Mesothelial cell of epicardium (in vitro differentiated cells): ENCODE data around the gene RDX. TPM values are rescaled to one million over a fixed set of nuclear protein-coding genes. Genes with fewer than 3 reads are reported as not detected.

Experiments used
- DNase-seq, 2 experiments: peaks; one replicate each; pipeline ENCODE4 v3.0.0; 2021; ENCODE audit warnings: low spot score in 2 of 2; ENCODE audit not compliant: unreplicated experiment in 2 of 2
- H3K27ac Mint-ChIP-seq: 2 replicates; pipeline ENCODE4 v1.8.0; 2021; ENCODE audit warnings: mixed read lengths
- H3K27me3 Mint-ChIP-seq: 2 replicates; pipeline ENCODE4 v1.8.0; 2021; ENCODE audit warnings: low read depth, mixed read lengths
- H3K36me3 Mint-ChIP-seq: 2 replicates; pipeline ENCODE4 v1.8.0; 2021; ENCODE audit warnings: mixed read lengths
- H3K4me1 Mint-ChIP-seq: 2 replicates; pipeline ENCODE4 v1.8.0; 2021; ENCODE audit warnings: mixed read lengths
- H3K4me3 Mint-ChIP-seq: 2 replicates; pipeline ENCODE4 v1.8.0; 2021; ENCODE audit warnings: mild to moderate bottlenecking, moderate library complexity, mixed read lengths
- H3K9me3 Mint-ChIP-seq: 2 replicates; pipeline ENCODE4 v1.8.0; 2021; ENCODE audit warnings: mixed read lengths
- total RNA-seq: library from RNA; stranded (reverse); gene quantifications from 3 replicates; pipeline ENCODE4 v1.2.1, GENCODE V29; 2021
- TF ChIP-seq, protein P1 (sequence below): fragments of 200-600 bp; sonication (generic); IDR thresholded peaks from one replicate; pipeline ENCODE4 v1.5.0; 2021; ENCODE audit warnings: antibody characterized with exemption; ENCODE audit not compliant: unreplicated experiment

RDX gene
- total RNA-seq, 1 donor from 2014 or later, result 117 TPM

- H3K9me3 Mint-ChIP-seq, result peaks cover 3% of the 10 kb centered on the region
- TF ChIP-seq, protein P1, sequence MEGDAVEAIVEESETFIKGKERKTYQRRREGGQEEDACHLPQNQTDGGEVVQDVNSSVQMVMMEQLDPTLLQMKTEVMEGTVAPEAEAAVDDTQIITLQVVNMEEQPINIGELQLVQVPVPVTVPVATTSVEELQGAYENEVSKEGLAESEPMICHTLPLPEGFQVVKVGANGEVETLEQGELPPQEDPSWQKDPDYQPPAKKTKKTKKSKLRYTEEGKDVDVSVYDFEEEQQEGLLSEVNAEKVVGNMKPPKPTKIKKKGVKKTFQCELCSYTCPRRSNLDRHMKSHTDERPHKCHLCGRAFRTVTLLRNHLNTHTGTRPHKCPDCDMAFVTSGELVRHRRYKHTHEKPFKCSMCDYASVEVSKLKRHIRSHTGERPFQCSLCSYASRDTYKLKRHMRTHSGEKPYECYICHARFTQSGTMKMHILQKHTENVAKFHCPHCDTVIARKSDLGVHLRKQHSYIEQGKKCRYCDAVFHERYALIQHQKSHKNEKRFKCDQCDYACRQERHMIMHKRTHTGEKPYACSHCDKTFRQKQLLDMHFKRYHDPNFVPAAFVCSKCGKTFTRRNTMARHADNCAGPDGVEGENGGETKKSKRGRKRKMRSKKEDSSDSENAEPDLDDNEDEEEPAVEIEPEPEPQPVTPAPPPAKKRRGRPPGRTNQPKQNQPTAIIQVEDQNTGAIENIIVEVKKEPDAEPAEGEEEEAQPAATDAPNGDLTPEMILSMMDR, result no peak
- no peak overlapping the region for H3K27ac Mint-ChIP-seq
These were observed 95.6 kb downstream of the RDX start for GRCh38 chr11:110200836-110201235.

GRCh38 chr11:110200241-110200640 is 96.2 kb downstream of the RDX start:
- peaks cover 3% of the 10 kb centered on the region for H3K9me3 Mint-ChIP-seq
- H3K4me3 Mint-ChIP-seq, result no peak overlapping the region
- TF ChIP-seq, protein P1, result no peak
- H3K36me3 Mint-ChIP-seq, result no peaks in the 10 kb centered on the region
- H3K27me3 Mint-ChIP-seq, result no peaks in the 10 kb centered on the region
- no peak for DNase-seq
- H3K27ac Mint-ChIP-seq, result no peak overlapping the region
- H3K4me1 Mint-ChIP-seq, result peaks cover 26% of the 10 kb centered on the region

More at GRCh38 chr11:110200836-110201235, 95.6 kb downstream of the RDX start:
- DNase-seq, result no peak
- Mint-ChIP-seq H3K27me3 (no peaks in the 10 kb centered on the region), H3K4me1 (peaks cover 20% of the 10 kb centered on the region), H3K4me3 (no peak overlapping the region), H3K36me3 (no peaks in the 10 kb centered on the region)

- peaks cover 3% of the 10 kb centered on the region for H3K9me3 Mint-ChIP-seq
- no peaks in the 10 kb centered on the region for H3K36me3 Mint-ChIP-seq
- H3K4me1 Mint-ChIP-seq, result peaks cover 28% of the 10 kb centered on the region
- no peak for DNase-seq
- TF ChIP-seq, protein P1, result no peak
- no peaks in the 10 kb centered on the region for H3K27me3 Mint-ChIP-seq
- H3K27ac Mint-ChIP-seq, result peak overlapping the region; percentile 36
- no peak overlapping the region for H3K4me3 Mint-ChIP-seq
These were observed 97.0 kb downstream of the RDX start for GRCh38 chr11:110199184-110199981.

DNA sequence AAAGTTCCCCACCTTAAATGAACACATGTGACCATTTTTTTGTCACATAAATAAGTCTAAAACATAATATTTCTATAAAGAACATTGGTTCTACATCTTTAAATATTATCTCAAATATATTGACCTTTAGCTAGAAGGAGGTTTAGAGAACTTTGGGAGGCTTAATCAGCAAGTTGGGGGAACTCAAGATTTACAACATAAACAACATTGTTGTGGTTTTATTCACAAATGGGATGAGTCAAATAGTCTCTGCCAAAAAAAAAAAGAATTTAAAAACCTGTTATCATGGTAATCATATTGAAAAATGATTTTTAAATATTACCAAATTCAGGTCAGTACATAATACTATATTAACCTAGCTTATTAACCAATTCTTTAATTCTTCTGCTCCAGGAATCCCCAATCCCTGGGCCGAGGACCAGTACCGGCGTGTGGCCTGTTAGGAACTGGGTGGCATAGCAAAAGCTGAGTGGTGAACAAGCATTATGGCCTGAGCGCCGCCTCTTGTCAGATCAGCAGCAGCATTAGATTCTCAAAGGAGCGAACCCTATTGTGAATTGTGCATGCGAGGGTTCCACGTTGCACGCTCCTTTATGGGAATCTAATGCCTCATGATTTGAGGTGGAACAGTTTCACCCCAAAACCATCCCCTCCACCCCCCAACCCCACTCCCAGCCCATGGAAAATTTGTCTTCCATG is 98.2 kb downstream of the RDX start:
- TF ChIP-seq, protein P1, result no peak
- DNase-seq, result no peak
- Mint-ChIP-seq H3K4me1 (peaks cover 28% of the 10 kb centered on the region), H3K27me3 (no peaks in the 10 kb centered on the region), H3K9me3 (peaks cover 3% of the 10 kb centered on the region), H3K4me3 (no peak overlapping the region), H3K27ac (no peak overlapping the region), H3K36me3 (no peaks in the 10 kb centered on the region)

GRCh38 chr11:110196884-110197420 is 99.5 kb downstream of the RDX start:
- H3K27ac Mint-ChIP-seq, result no peak overlapping the region
- peaks cover 12% of the 10 kb centered on the region for H3K9me3 Mint-ChIP-seq
- DNase-seq, result no peak
- H3K4me3 Mint-ChIP-seq, result no peak overlapping the region
- TF ChIP-seq, protein P1, result no peak
- H3K27me3 Mint-ChIP-seq, result no peaks in the 10 kb centered on the region
- peaks cover 28% of the 10 kb centered on the region for H3K4me1 Mint-ChIP-seq
- H3K36me3 Mint-ChIP-seq, result no peaks in the 10 kb centered on the region
